T-helper 1 cell treated with Interleukin-12 subunit alpha and Interleukin-12 subunit beta and Interleukin-4 antibody, amounts not matched to agents 30 ng/mL and 1 ng/mL, for 36 hours (primary cell): ENCODE data around the gene ACSL3. TPM values are rescaled to one million over a fixed set of nuclear protein-coding genes. Genes with fewer than 3 reads are reported as not detected.

ENCODE experiments used
- intact Hi-C: fragments of 100-400 bp; cut with micrococcal nuclease; formaldehyde crosslinking; loops from one replicate; pipeline ENCODE4 v1.15.1; 2024
- total RNA-seq: library from RNA; stranded (reverse); gene quantifications from 2 replicates; pipeline ENCODE4 v1.2.3, GENCODE V29; 2022

The ACSL3 gene
- total RNA-seq, 1 donor from 2014 or later: 54.6 TPM

- intact Hi-C loops: no loop called here
These were observed 8.7 kb upstream of the ACSL3 start for GRCh38 chr2:222851956-222852617.

- intact Hi-C loops: no loop called here
These were observed 5.8 kb upstream of the ACSL3 start for GRCh38 chr2:222854773-222855700.

GRCh38 chr2:222859786-222860612 lies 837 bp upstream of the ACSL3 start:
- intact Hi-C loops: loop anchor here (1.0 to 10.0 kb wide), 13 partner anchors 43 to 1727 kb away; partner anchors contain the start of genes CUL3, EPHA4, FARSB and MRPL44

GRCh38 chr2:222861411-222862105 lies 722 bp downstream of the ACSL3 start:
- intact Hi-C loops: loop anchor here (2.0 to 10.0 kb wide), 8 partner anchors 77 to 1726 kb away; partner anchors contain the start of genes CUL3, EPHA4, MRPL44 and SGPP2

GRCh38 chr2:222862106-222862908 lies 1.5 kb downstream of the ACSL3 start:
- intact Hi-C loops: loop anchor here (5.0 to 10.0 kb wide), 7 partner anchors 438 to 1725 kb away; partner anchors contain the start of genes CUL3, EPHA4, MRPL44 and SGPP2

- intact Hi-C loops: loop anchor here (5.0 to 10.0 kb wide), 7 partner anchors 438 to 1724 kb away; partner anchors contain the start of genes CUL3, EPHA4, MRPL44 and SGPP2
These were observed 2.2 kb downstream of the ACSL3 start for GRCh38 chr2:222862909-222863544.

- intact Hi-C loops: loop anchor here (5.0 to 10.0 kb wide), 7 partner anchors 439 to 1723 kb away; partner anchors contain the start of genes CUL3, EPHA4, MRPL44 and SGPP2
These were observed 3.5 kb downstream of the ACSL3 start for GRCh38 chr2:222864296-222864695.

GRCh38 chr2:222865301-222865700 lies 4.5 kb downstream of the ACSL3 start:
- intact Hi-C loops: loop anchor here (10.0 kb wide), 2 partner anchors 440 to 1140 kb away; partner anchors contain the start of gene SGPP2

GRCh38 chr2:222866358-222866960 lies 5.6 kb downstream of the ACSL3 start:
- intact Hi-C loops: loop anchor here (10.0 kb wide), 2 partner anchors 442 to 1142 kb away; partner anchors contain the start of gene SGPP2

GRCh38 chr2:222868560-222869251 lies 7.9 kb downstream of the ACSL3 start:
- intact Hi-C loops: loop anchor here (10.0 kb wide), 2 partner anchors 444 to 1144 kb away; partner anchors contain the start of gene SGPP2

GRCh38 chr2:222869252-222869560 lies 8.4 kb downstream of the ACSL3 start:
- intact Hi-C loops: loop anchor here (10.0 kb wide), 2 partner anchors 444 to 1144 kb away; partner anchors contain the start of gene SGPP2

- intact Hi-C loops: no loop called here
These were observed 10.5 kb downstream of the ACSL3 start for GRCh38 chr2:222871291-222871690.

- intact Hi-C loops: no loop called here
These were observed 11.7 kb downstream of the ACSL3 start for GRCh38 chr2:222872551-222872950.

- intact Hi-C loops: no loop called here
These were observed 14.6 kb downstream of the ACSL3 start for GRCh38 chr2:222875482-222875881.

- intact Hi-C loops: no loop called here
These were observed 16.1 kb downstream of the ACSL3 start for GRCh38 chr2:222876947-222877346.

GRCh38 chr2:222877556-222878300 lies 16.9 kb downstream of the ACSL3 start:
- intact Hi-C loops: no loop called here

GRCh38 chr2:222878301-222878876 lies 17.6 kb downstream of the ACSL3 start:
- intact Hi-C loops: no loop called here
